GM12865 (cell line): ENCODE results near the gene ZNF784.
A peak's percentile ranks its signal among the peaks of the same experiment; 100 is the strongest.

Experiments
- DNase-seq: peaks from one replicate; pipeline ENCODE4 v3.0.0; 2010; ENCODE audit warnings: low read depth
- H3K4me3 ChIP-seq: 2 replicates; pipeline ENCODE4 v1.5.1; 2011; ENCODE audit warnings: mild to moderate bottlenecking, low read depth, low read length, control low read depth
- TF ChIP-seq, protein P1 (sequence below): IDR thresholded peaks from 2 replicates; pipeline ENCODE4 v1.5.1; 2011; ENCODE audit warnings: low read length, control low read depth, low read depth, inconsistent platforms; ENCODE audit not compliant: insufficient read depth; ENCODE audit errors: missing control alignments

ZNF784 gene

DNA sequence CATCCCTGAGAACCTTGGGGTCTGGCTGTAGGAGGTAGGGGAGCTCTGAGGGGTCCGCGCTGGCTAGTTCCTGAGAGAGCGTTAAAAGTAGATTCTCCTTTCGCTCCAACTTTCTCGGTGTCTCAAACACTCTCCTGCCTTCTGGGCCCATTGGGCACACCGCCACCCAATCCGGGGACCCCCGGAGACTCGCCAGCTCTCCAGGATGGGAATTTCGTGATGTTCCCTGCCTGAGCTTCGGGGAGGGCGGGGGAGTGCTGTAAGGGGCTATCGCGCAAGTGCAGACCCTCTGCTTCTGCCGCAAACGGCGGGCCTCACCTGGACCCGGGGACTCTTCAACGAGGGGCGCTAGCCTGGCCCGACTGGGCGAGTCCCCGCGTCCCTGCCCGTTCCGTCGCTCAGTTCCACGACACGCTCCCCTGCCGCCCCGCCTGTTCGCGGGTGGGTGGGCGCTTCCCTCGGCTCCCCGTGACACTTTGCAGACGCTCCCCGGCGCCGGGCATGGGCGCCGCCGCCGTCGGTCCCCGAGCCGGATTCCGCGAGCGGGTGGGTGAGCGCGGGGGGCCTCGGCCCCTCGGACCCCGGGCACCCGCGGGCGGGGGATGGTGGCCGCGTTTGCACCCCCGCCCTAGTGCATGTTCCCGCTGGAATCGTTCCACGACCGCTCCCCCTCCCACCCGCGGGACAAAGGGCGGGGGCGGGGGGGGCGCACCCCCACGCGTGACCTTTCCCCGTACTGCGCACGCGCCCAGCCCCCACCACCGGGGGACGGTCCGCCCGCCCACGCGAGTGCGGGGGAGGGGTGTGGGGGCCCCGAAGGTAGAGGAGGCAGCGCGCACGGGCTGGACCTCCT lies 23.6 kb upstream of the ZNF784 start, which contains the start of gene CCDC106:
Gene CCDC106, plus strand, starts transcription at position 481 of the 853 bp plus-strand sequence. CDS start 835 bp downstream, outside the sequence.
- TF ChIP-seq, protein P1, sequence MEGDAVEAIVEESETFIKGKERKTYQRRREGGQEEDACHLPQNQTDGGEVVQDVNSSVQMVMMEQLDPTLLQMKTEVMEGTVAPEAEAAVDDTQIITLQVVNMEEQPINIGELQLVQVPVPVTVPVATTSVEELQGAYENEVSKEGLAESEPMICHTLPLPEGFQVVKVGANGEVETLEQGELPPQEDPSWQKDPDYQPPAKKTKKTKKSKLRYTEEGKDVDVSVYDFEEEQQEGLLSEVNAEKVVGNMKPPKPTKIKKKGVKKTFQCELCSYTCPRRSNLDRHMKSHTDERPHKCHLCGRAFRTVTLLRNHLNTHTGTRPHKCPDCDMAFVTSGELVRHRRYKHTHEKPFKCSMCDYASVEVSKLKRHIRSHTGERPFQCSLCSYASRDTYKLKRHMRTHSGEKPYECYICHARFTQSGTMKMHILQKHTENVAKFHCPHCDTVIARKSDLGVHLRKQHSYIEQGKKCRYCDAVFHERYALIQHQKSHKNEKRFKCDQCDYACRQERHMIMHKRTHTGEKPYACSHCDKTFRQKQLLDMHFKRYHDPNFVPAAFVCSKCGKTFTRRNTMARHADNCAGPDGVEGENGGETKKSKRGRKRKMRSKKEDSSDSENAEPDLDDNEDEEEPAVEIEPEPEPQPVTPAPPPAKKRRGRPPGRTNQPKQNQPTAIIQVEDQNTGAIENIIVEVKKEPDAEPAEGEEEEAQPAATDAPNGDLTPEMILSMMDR, result no peak
- peak within 1 kb of the TSS; percentile 80 for H3K4me3 ChIP-seq
- peak; percentile 80 for DNase-seq

DNA sequence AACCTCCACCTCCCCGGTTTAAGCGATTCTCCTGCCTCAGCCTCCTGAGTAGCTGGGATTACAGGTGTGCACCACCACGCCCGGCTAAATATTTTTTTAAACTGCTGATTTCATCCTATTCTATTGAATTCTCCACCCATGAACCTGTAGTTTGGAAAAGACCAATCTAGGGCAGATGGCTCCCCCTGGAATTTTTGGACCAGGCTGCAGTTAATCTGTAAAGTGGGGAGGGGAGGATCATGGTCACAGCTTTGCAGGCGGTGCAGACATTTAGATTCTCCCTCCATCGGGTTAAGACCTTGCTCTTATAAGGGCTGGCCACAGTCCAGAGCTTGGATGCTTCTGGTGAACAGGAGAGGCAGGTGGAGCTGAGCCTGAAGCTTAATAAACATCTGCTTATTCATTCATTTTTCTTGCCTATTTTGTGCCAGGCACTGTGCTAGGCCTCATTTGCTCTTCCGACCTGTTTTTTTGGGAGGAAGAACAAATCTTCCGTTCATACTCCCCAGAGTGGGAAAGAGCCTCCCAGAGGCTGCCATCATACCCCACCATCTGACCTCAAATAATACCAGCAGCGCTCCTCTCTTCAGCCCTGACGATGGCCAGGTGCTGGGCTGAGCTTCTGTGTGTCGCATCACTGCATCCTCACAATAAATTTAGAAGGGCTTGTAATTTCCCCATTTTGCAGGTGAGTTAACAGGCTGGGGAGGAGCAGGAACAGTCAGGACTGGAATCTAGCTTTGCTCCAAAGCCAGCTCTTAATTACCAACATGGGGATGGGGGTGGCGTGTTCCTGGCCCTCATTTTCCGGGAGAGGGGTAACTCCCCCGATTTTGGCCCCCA lies 22.7 kb upstream of the ZNF784 start:
- DNase-seq, result peak; percentile 46
- H3K4me3 ChIP-seq, result peak overlapping the region; percentile 80
- TF ChIP-seq, protein P1, result no peak

DNA sequence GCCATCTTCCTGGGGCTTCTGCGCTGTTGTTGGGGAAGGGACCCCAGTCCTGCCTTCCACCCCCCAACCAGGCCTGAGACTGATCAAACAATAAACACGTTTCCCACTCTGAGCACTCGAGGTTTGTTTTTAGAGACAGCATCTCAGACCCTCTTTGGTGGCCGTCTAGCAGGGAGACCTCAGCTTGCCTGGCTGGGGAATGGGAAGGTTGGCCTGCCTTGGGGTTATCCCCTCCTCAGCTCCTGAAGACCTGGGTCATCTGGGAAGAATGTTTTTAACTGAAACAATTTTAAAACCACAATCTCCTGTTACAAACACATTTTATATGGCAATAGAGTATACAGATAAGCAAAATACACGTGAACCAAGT lies 21.1 kb upstream of the ZNF784 start:
- H3K4me3 ChIP-seq, result peak overlapping the region; percentile 92; the same call in 1 of the 2 replicates
- TF ChIP-seq, protein P1, result no peak
- no peak for DNase-seq

DNA sequence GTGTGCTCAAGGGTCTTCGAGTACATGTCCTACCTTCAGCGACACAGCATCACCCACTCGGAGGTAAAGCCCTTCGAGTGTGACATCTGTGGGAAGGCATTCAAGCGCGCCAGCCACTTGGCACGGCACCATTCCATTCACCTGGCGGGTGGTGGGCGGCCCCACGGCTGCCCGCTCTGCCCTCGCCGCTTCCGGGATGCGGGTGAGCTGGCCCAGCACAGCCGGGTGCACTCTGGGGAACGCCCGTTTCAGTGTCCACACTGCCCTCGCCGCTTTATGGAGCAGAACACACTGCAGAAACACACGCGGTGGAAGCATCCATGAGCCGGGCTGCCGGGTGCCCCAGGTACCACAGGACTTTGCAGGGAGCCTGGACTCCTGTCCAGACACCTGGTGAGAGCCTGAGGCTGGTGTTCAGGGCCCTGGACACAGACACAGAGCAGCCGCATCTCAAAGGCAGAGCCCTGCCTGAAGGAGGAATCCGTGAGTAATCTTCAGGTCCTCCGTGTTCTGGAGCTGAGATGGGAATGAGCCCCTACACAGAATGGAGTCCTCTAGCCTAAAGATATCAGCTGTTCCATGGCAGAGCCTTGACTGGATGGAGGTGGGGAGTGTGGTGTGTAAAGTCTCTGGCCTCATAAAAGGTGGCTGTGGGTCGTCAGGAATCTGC lies 20.6 kb upstream of the ZNF784 start:
- TF ChIP-seq, protein P1, result no peak
- DNase-seq, result peak; percentile 35
- H3K4me3 ChIP-seq, result peak overlapping the region; percentile 92

DNA sequence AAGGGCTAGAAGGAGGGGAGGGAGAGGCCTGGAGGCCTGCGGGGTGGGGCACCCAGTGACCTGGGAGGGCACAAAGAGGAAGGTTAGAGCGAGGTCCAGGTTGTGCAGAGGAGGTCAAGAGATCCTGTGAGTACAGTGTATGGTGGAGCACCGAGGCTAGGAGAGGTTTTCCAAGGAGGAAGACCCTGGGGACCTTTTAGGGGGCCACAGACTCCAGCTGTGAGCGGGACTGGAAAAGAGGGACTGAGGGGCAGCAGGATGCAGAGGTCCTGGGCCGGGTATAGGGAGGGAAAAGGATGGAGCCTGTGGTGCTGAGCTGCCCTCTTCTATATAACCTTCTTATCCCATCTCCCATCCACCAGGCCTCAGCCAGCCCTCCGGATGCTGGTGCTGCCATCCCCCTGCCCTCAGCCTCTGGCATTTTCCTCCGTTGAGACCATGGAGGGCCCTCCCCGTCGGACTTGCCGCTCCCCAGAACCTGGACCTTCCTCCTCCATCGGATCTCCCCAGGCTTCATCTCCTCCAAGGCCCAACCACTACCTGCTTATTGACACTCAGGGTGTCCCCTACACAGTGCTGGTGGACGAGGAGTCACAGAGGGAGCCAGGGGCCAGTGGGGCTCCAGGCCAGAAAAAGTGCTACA lies 19.9 kb upstream of the ZNF784 start:
- no peak for DNase-seq
- TF ChIP-seq, protein P1, result no peak
- H3K4me3 ChIP-seq, result peak overlapping the region; percentile 92

DNA sequence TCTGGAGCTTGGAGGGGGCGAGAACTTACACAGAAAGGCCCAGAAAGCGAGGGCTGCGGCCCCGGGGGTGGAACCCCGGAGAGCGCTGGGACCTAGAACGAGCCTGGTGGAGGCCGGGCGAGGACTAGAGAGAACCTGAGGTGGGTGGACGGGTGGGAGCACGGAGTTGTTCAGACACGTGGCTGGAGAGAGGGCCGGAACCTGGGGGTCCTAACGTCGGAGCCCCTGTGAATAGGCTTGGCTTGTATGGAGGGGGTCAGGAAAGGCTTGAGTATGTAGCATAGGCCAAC lies 19.5 kb upstream of the ZNF784 start:
- TF ChIP-seq, protein P1, result no peak
- peak overlapping the region; percentile 92 for H3K4me3 ChIP-seq
- no peak for DNase-seq
